HepG2 (cell line): ENCODE data around the gene GJA5. TPM values are rescaled to one million over a fixed set of nuclear protein-coding genes. Genes with fewer than 3 reads are reported as not detected.
A peak's percentile ranks its signal among the peaks of the same experiment; 100 is the strongest.

Experiments used
- ADNP ChIP-seq: sonication (generic); formaldehyde crosslinking; IDR thresholded peaks from 2 replicates; pipeline ENCODE4 v1.4.0; 2020; ENCODE audit warnings: missing genetic modification reagents
- CAMTA2 ChIP-seq: sonication (generic); formaldehyde crosslinking; IDR thresholded peaks from 2 replicates; pipeline ENCODE4 v1.4.0; 2020; ENCODE audit warnings: mild to moderate bottlenecking, missing genetic modification reagents, borderline replicate concordance
- CERS6 ChIP-seq: sonication (generic); formaldehyde crosslinking; IDR thresholded peaks from 2 replicates; pipeline ENCODE4 v1.5.0; 2020; ENCODE audit warnings: missing genetic modification reagents
- EHMT2 ChIP-seq: fragments of 200-600 bp; sonication (generic); IDR thresholded peaks from 2 replicates; pipeline ENCODE4 v1.7.0; 2017; ENCODE audit warnings: antibody characterized with exemption, low read depth, low read length, borderline replicate concordance
- FOSL1 ChIP-seq: sonication (generic); formaldehyde crosslinking; IDR thresholded peaks from 2 replicates; pipeline ENCODE4 v1.9.0; 2021; ENCODE audit warnings: missing genetic modification reagents, borderline replicate concordance
- FOXP1 ChIP-seq, 2 experiments: fragments of 450-650 bp in 1 of 2; IDR thresholded peaks; 2 replicates each; pipeline ENCODE4 v1.6.1; 2017 to 2018; ENCODE audit warnings: antibody characterized with exemption in 1 of 2
- GFI1 ChIP-seq: sonication (generic); formaldehyde crosslinking; IDR thresholded peaks from 2 replicates; pipeline ENCODE4 v1.5.0; 2020; ENCODE audit warnings: missing genetic modification reagents, mild to moderate bottlenecking, borderline replicate concordance
- GPN1 ChIP-seq: sonication (generic); formaldehyde crosslinking; IDR thresholded peaks from 2 replicates; pipeline ENCODE4 v1.5.1; 2020; ENCODE audit warnings: missing genetic modification reagents, borderline replicate concordance
- MED8 ChIP-seq: sonication (generic); formaldehyde crosslinking; IDR thresholded peaks from 2 replicates; pipeline ENCODE4 v1.8.1; 2023; ENCODE audit warnings: mild to moderate bottlenecking, missing genetic modification reagents; ENCODE audit not compliant: insufficient replicate concordance
- MIER2 ChIP-seq: IDR thresholded peaks from 2 replicates; pipeline ENCODE4 v1.6.1; 2016; ENCODE audit warnings: missing biosample characterization, missing genetic modification reagents
- MLLT10 ChIP-seq: sonication (generic); formaldehyde crosslinking; IDR thresholded peaks from 2 replicates; pipeline ENCODE4 v1.4.0; 2020; ENCODE audit warnings: missing genetic modification reagents
- MTA1 ChIP-seq: sonication (generic); formaldehyde crosslinking; IDR thresholded peaks from 2 replicates; pipeline ENCODE4 v1.4.0; 2020; ENCODE audit warnings: missing genetic modification reagents, mild to moderate bottlenecking, borderline replicate concordance
- PCBP1 ChIP-seq: fragments of 200-400 bp; formaldehyde crosslinking; IDR thresholded peaks from 2 replicates; pipeline ENCODE4 v1.6.1; 2017; ENCODE audit warnings: mild to moderate bottlenecking, low read depth, low read length, borderline replicate concordance
- RELA ChIP-seq: sonication (generic); formaldehyde crosslinking; IDR thresholded peaks from 2 replicates; pipeline ENCODE4 v1.4.0; 2020; ENCODE audit warnings: missing genetic modification reagents
- SNAPC2 ChIP-seq: sonication (generic); formaldehyde crosslinking; IDR thresholded peaks from 2 replicates; pipeline ENCODE4 v1.8.1; 2022; ENCODE audit warnings: mild to moderate bottlenecking, missing genetic modification reagents
- SNAPC4 ChIP-seq: sonication (generic); formaldehyde crosslinking; IDR thresholded peaks from 2 replicates; pipeline ENCODE4 v1.4.0; 2020; ENCODE audit warnings: mild to moderate bottlenecking, missing genetic modification reagents
- TSC22D2 ChIP-seq: sonication (generic); formaldehyde crosslinking; IDR thresholded peaks from 2 replicates; pipeline ENCODE4 v1.5.1; 2020; ENCODE audit warnings: missing genetic modification reagents, mild to moderate bottlenecking, borderline replicate concordance
- ZBTB20 ChIP-seq: sonication (generic); formaldehyde crosslinking; IDR thresholded peaks from 2 replicates; pipeline ENCODE4 v1.8.1; 2023; ENCODE audit warnings: missing genetic modification reagents, low read depth, mild to moderate bottlenecking, borderline replicate concordance
- ZBTB42 ChIP-seq: sonication (generic); formaldehyde crosslinking; IDR thresholded peaks from 2 replicates; pipeline ENCODE4 v1.5.0; 2020; ENCODE audit warnings: mild to moderate bottlenecking, missing genetic modification reagents
- ZBTB46 ChIP-seq: sonication (generic); formaldehyde crosslinking; IDR thresholded peaks from 2 replicates; pipeline ENCODE4 v1.4.0; 2020; ENCODE audit warnings: mild to moderate bottlenecking, missing genetic modification reagents, borderline replicate concordance
- ZNF138 ChIP-seq: sonication (generic); formaldehyde crosslinking; IDR thresholded peaks from 2 replicates; pipeline ENCODE4 v1.5.0; 2020; ENCODE audit warnings: mild to moderate bottlenecking, low read depth, missing genetic modification reagents
- ZNF326 ChIP-seq: sonication (generic); formaldehyde crosslinking; IDR thresholded peaks from 2 replicates; pipeline ENCODE4 v1.4.0; 2020; ENCODE audit warnings: missing genetic modification reagents, borderline replicate concordance
- ZNF564 ChIP-seq: sonication (generic); formaldehyde crosslinking; IDR thresholded peaks from 2 replicates; pipeline ENCODE4 v1.8.1; 2023; ENCODE audit warnings: mild to moderate bottlenecking, missing genetic modification reagents
- ZNF891 ChIP-seq: sonication (generic); formaldehyde crosslinking; IDR thresholded peaks from 2 replicates; pipeline ENCODE4 v1.5.0; 2020; ENCODE audit warnings: mild to moderate bottlenecking, missing genetic modification reagents
- polyA plus RNA-seq, 8 experiments: library from polyadenylated mRNA; depleted of rRNA in 3 of 8; stranded (reverse) in 7 of 8; unstranded in 1 of 8; fragments of >200 nt; fragmentation: Illumina TruSeq in 4 of 8; extraction: Trizol in 4 of 8; gene quantifications; 2 replicates each; pipeline versions ENCODE4 v1.2.1 to v1.2.3, GENCODE V29; 2011 to 2016; ENCODE audit warnings: low read depth in 4 of 8, missing spikeins in 1 of 8, mixed read lengths in 1 of 8; ENCODE audit not compliant: insufficient read depth in 1 of 8
- total RNA-seq, 5 experiments: library from RNA; depleted of rRNA; stranded (reverse); fragments of >200 nt; fragmentation: Illumina TruSeq; extraction: Trizol; gene quantifications; 2 replicates each; pipeline ENCODE4 v1.2.3, GENCODE V29; 2016; ENCODE audit warnings: low read depth in 1 of 5

GJA5 gene
- total and polyA plus RNA-seq, 2 of the 13 experiments (the other 11 are each of a cell fraction or from before 2014, with no cell fraction given): not detected

GRCh38 chr1:147808025-147808424, 47.6 kb upstream of the GJA5 start (continued):
- TF ChIP-seq RELA (CRISPR knock-in tag): no peak
- TF ChIP-seq ZBTB20 (CRISPR knock-in tag): peak; percentile 32; the same call in 1 of the 2 replicates
- no peak for TF ChIP-seq FOXP1 (IDR thresholded peaks at IDR 0.05)
- TF ChIP-seq FOXP1 (CRISPR knock-in tag; IDR thresholded peaks at IDR 0.05): peak; percentile 77; the same call in 1 of the 2 replicates
- TF ChIP-seq ZBTB42 (CRISPR knock-in tag): no peak
- no peak for TF ChIP-seq CERS6
- 0 out of 2 replicates have a peak, but pooled peaks have one; percentile 47 for TF ChIP-seq SNAPC2 (CRISPR knock-in tag)
- peak; percentile 91; the same call in 1 of the 2 replicates for TF ChIP-seq GFI1 (CRISPR knock-in tag)
- no peak for TF ChIP-seq TSC22D2
- TF ChIP-seq ZBTB46 (CRISPR knock-in tag): no peak
- no peak for TF ChIP-seq SNAPC4
- no peak for TF ChIP-seq CAMTA2
- TF ChIP-seq ZNF326 (CRISPR knock-in tag): no peak
- TF ChIP-seq ZNF891: no peak
- TF ChIP-seq PCBP1: no peak
- TF ChIP-seq GPN1 (CRISPR knock-in tag): no peak
- peak; percentile 85; the same call in 1 of the 2 replicates for TF ChIP-seq EHMT2
- peak; percentile 26; the same call in 1 of the 2 replicates for TF ChIP-seq FOSL1 (CRISPR knock-in tag)
- TF ChIP-seq MLLT10 (CRISPR knock-in tag): no peak
- 0 out of 2 replicates have a peak, but pooled peaks have one; percentile 34 for TF ChIP-seq ZNF564
- TF ChIP-seq MTA1 (CRISPR knock-in tag): no peak
- TF ChIP-seq ADNP (CRISPR knock-in tag): no peak
- TF ChIP-seq MIER2 (CRISPR knock-in tag): peak; percentile 69; the same call in 1 of the 2 replicates
- no peak for TF ChIP-seq MED8 (CRISPR knock-in tag)
- no peak for TF ChIP-seq ZNF138 (CRISPR knock-in tag)
